Measurements from ENCODE around the gene PBX2.
"Not testable (repeated sequence)": the region's sequence is repeated elsewhere in the genome, so short reads cannot be mapped to it uniquely, and the experiment has no call there.

DNA sequence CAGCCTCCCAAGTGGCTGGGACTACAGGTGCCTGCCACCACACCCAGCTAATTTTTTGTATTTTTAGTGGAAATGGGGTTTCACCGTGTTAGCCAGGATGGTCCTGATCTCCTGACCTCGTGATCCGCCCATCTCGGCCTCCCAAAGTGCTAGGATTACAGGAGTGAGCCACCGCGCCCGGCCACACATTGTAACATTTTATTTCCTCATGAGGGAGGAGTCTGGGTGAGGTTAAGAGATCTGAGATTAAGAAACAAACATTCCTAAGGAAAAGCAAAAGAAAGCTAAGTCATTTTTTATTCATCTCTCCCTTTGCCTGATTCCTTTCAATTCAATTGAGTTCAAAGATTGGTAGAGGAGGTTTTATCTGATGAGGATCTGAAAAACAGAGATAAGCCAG is 45.8 kb downstream of the PBX2 start:
- TF ChIP-seq EZH2 (IDR thresholded peaks at IDR 0.05; ENCODE audit: insufficient read depth, poor library complexity, severe bottlenecking); EZH2phosphoT487 (IDR thresholded peaks at IDR 0.05; ENCODE audit: insufficient read depth, low read depth): not testable (repeated sequence)
